ENCODE measurements around the gene TAF3. TPM values are rescaled to one million over a fixed set of nuclear protein-coding genes. Genes with fewer than 3 reads are reported as not detected.
"Not testable (repeated sequence)": the region's sequence is repeated elsewhere in the genome, so short reads cannot be mapped to it uniquely, and the experiment has no call there.

Gene TAF3, protein sequence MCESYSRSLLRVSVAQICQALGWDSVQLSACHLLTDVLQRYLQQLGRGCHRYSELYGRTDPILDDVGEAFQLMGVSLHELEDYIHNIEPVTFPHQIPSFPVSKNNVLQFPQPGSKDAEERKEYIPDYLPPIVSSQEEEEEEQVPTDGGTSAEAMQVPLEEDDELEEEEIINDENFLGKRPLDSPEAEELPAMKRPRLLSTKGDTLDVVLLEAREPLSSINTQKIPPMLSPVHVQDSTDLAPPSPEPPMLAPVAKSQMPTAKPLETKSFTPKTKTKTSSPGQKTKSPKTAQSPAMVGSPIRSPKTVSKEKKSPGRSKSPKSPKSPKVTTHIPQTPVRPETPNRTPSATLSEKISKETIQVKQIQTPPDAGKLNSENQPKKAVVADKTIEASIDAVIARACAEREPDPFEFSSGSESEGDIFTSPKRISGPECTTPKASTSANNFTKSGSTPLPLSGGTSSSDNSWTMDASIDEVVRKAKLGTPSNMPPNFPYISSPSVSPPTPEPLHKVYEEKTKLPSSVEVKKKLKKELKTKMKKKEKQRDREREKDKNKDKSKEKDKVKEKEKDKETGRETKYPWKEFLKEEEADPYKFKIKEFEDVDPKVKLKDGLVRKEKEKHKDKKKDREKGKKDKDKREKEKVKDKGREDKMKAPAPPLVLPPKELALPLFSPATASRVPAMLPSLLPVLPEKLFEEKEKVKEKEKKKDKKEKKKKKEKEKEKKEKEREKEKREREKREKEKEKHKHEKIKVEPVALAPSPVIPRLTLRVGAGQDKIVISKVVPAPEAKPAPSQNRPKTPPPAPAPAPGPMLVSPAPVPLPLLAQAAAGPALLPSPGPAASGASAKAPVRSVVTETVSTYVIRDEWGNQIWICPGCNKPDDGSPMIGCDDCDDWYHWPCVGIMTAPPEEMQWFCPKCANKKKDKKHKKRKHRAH
- 11.5 and 11.8 TPM in 2 replicates for total RNA-seq
- long read RNA-seq, partial matches to known transcripts = 18 of 22 reads
- long read RNA-seq, other reads (novel, unspliced or antisense) = 4 of 22 reads

DNA sequence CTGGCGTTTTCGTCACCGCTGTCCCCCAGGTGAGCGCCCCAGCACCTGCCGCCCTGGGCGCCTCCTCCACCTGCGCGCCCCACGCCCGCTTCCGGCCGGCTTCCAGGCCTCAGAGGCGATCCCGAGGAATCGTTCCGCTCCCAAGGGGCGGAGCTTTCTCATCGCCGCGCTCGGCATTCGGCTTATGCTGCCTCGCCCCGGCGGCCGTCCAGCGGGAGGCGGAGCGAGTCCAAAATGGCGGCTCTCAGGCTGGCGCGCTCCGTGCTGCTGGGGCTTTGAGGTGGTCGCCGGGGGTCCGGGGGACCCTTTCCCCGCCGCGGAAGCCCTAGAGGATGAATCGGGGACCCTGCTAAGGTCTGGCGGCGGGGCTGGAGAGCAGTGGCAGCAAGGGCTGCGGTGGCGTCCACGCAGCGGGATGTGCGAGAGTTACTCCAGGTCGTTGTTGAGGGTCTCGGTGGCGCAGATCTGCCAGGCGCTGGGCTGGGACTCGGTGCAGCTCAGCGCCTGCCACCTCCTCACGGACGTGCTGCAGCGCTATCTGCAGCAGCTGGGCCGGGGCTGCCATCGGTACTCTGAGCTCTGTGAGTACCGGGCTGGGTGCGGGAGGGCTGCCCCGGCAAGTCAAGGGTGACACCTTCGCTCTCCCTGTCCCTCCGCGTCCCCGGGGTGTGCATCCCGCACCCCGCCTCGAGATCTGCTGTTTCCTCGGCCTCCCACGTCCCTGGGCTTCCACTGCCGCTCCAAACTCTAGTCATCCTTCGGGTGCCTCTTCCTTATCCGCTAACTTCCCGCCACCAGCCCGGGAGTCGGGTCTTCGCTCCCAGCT, at the start of gene TAF3:
Gene TAF3, plus strand, starts transcription at position 211 of the 826 bp plus-strand sequence. Its CDS starts 205 bp downstream, at position 416.
- H3K27ac Mint-ChIP-seq (ENCODE audit: unreplicated experiment) = peak within 1 kb of the TSS; percentile 91
- H3K27me3 Mint-ChIP-seq (ENCODE audit: low read depth) = peaks cover 46% of the 10 kb centered on the region
- H3K4me1 Mint-ChIP-seq = peaks cover 18% of the 10 kb centered on the region
- H3K9me3 Mint-ChIP-seq = no peaks in the 10 kb centered on the region
- peak; percentile 86 for DNase-seq (ENCODE audit: low read depth, low spot score)
- peak within 1 kb of the TSS; percentile 98 for H3K4me3 Mint-ChIP-seq
- H3K36me3 Mint-ChIP-seq (ENCODE audit: low read depth) = no peaks in the 10 kb centered on the region
- TF ChIP-seq, protein P1, sequence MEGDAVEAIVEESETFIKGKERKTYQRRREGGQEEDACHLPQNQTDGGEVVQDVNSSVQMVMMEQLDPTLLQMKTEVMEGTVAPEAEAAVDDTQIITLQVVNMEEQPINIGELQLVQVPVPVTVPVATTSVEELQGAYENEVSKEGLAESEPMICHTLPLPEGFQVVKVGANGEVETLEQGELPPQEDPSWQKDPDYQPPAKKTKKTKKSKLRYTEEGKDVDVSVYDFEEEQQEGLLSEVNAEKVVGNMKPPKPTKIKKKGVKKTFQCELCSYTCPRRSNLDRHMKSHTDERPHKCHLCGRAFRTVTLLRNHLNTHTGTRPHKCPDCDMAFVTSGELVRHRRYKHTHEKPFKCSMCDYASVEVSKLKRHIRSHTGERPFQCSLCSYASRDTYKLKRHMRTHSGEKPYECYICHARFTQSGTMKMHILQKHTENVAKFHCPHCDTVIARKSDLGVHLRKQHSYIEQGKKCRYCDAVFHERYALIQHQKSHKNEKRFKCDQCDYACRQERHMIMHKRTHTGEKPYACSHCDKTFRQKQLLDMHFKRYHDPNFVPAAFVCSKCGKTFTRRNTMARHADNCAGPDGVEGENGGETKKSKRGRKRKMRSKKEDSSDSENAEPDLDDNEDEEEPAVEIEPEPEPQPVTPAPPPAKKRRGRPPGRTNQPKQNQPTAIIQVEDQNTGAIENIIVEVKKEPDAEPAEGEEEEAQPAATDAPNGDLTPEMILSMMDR (conservative IDR thresholded peaks at IDR 0.05) = no peak

DNA sequence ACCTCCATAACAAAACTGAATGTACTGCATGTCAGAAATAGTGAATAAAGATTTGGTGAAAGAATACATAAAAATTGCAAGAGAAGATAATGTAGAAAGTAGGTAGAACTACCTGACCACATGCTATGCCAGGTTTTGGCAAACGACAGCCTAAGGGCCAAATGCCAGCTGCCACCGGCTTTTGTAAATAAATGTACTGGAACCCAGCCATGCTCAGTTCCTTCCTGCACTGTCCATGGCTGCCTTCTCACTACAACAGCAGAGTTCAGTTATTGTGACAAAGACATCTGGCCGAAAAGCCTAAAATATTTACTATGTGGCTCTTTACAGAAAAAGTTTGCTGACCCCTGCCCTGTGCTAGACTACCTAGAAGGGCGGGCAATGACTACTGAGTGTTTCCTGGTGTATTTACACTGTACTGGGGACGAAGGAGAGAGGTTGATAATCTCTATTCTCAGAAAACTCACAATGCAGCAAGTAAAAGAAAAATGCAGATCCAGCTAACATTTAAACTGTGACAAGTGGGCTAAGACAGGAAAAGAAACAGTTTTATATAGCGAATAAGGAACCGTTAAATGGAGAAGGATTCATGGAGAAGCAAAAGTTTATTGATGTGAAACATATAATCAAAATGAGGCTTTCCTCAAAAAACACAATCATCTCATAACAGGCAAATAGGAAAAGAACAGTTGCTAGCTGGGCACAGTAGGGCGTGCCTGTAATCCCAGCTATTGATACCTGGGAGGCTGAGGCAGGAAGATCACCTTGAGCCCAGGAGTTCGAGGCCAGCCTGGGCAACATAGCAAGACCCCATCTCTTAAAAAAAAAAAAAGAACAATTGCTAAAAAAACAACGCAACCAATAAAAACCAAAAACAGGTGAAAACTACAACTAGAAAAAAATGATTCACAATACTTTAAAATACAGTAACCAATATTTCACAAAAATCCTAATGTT, 44.2 kb upstream of the TAF3 start:
- Mint-ChIP-seq H3K4me3 (no peak overlapping the region), H3K27ac (ENCODE audit: unreplicated experiment) (no peak overlapping the region), H3K9me3 (no peaks in the 10 kb centered on the region), H3K27me3 (ENCODE audit: low read depth) (no peaks in the 10 kb centered on the region), H3K4me1 (peaks cover 5% of the 10 kb centered on the region), H3K36me3 (ENCODE audit: low read depth) (peaks cover 21% of the 10 kb centered on the region)
- TF ChIP-seq, protein P1 (conservative IDR thresholded peaks at IDR 0.05) = no peak
- no peak for DNase-seq (ENCODE audit: low read depth, low spot score)

DNA sequence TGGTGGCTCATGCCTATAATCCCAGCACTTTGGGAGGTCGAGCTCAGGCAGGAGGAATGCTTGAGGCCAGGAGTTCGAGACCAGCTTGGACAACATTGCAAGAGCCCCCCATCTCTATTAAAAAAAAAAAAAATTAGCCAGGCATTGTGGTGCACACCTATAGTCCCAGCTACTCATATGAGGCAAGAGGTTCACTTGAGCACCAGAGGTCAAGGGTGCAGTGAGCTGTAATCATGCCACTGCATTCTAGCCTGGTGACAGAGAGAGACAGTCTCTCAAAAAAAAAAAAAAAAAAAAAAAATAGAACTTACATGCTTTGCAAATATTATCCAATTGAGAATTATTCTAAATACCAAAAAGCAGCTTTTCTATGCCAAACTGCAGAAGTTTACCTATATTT, 41.5 kb upstream of the TAF3 start:
- no peaks in the 10 kb centered on the region for H3K9me3 Mint-ChIP-seq
- no peak for DNase-seq (ENCODE audit: low read depth, low spot score)
- H3K4me1 Mint-ChIP-seq = peaks cover 5% of the 10 kb centered on the region

DNA sequence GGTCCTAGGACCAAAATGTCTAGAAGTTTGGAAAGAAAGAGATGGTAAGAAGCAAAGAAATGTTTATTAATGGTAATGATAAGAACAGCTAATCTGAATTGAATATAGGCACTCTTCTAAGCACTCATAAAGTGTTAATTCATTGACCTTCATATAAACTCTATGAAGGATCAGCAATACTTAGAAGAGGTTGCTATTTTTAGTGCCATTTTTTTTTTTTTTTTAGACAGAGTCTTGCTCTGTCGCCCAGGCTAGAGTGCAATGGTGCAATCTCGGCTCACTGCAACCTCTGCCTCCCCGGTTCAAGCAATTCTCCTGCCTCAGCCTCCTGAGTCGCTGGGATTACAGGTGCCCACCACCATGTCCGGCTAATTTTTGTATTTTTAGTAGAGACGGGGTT, 36.1 kb upstream of the TAF3 start:
- H3K27me3 Mint-ChIP-seq (ENCODE audit: low read depth); DNase-seq (ENCODE audit: low read depth, low spot score); H3K9me3 Mint-ChIP-seq; H3K27ac Mint-ChIP-seq (ENCODE audit: unreplicated experiment); H3K4me1 Mint-ChIP-seq; H3K4me3 Mint-ChIP-seq: not testable (repeated sequence)
- H3K36me3 Mint-ChIP-seq (ENCODE audit: low read depth) = peaks cover 13% of the 10 kb centered on the region

More for the DNA sequence above, 41.5 kb upstream of the TAF3 start:
- TF ChIP-seq, protein P1 (conservative IDR thresholded peaks at IDR 0.05) = no peak
- Mint-ChIP-seq H3K36me3 (ENCODE audit: low read depth) (peaks cover 26% of the 10 kb centered on the region), H3K27ac (ENCODE audit: unreplicated experiment) (no peak overlapping the region), H3K4me3 (no peak overlapping the region), H3K27me3 (ENCODE audit: low read depth) (no peaks in the 10 kb centered on the region)

DNA sequence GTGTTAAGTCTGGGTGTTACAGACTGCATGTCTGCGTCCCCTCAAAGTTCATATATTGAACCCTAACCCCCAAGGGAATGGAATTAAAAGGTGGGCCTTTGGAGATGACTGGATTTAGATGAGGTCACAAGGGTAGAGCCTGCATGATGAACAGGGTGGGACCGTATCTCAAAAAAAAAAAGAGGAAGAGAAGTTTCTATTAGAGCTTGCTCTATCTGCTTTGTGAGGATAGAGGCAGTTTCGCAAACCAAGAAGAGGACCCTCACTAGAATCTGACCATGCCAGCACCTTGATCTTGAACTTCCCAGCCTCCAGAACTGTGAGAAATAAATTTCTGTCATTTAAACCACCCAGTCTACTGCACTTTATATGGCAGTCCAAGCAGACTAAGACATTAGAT, 31.9 kb upstream of the TAF3 start:
- DNase-seq (ENCODE audit: low read depth, low spot score) = no peak
- peaks cover 23% of the 10 kb centered on the region for H3K4me1 Mint-ChIP-seq
- TF ChIP-seq, protein P1 (conservative IDR thresholded peaks at IDR 0.05) = no peak
- H3K9me3 Mint-ChIP-seq = no peaks in the 10 kb centered on the region
- no peak overlapping the region for H3K27ac Mint-ChIP-seq (ENCODE audit: unreplicated experiment)
- peaks cover 4% of the 10 kb centered on the region for H3K36me3 Mint-ChIP-seq (ENCODE audit: low read depth)
- H3K27me3 Mint-ChIP-seq (ENCODE audit: low read depth) = no peaks in the 10 kb centered on the region
- no peak overlapping the region for H3K4me3 Mint-ChIP-seq
